ENCODE measurements around the gene CRTAC1.

DNA sequence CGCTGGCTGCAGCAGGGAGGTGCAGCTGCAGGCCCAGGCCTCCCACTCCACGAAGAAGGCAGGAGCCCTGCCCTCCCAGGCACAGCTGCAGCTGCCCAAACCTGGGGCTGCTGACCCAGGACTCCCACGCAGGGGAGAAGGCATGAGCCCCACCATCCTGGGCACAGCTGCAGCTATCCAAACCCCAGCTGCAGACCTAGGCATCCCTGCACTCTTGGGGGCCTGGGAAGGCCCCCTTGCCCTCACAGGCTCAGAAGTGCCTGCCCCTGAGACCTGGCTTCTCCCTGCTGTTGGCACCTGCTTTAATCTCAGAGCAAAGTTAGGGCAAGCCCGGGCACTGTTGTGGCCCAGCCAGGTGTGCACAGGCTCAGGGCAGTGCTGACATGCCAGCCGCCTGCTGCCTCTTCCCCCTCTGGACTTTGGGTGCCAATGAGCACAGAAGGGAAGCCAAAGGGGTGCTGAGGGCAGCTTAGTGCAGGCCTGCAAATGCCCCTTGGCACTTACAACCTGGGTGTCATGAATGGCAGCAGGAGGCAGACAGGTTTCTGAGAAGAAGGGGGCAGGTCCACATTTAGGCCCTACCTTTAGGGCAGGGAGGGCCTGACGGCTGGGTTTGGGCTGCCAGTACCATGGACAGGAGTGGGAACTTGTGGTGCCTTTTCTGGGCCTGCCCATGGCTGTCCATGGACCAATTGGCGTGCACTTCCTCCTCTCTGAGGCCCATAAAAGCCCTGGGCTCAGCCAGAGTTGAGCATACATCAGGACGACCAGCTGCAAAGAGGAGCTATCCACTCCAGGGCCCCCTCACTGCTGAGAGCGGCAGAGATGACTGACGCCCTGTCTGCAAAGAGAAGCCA, 31.1 kb downstream of the CRTAC1 start:
- TF ChIP-seq, protein P1, sequence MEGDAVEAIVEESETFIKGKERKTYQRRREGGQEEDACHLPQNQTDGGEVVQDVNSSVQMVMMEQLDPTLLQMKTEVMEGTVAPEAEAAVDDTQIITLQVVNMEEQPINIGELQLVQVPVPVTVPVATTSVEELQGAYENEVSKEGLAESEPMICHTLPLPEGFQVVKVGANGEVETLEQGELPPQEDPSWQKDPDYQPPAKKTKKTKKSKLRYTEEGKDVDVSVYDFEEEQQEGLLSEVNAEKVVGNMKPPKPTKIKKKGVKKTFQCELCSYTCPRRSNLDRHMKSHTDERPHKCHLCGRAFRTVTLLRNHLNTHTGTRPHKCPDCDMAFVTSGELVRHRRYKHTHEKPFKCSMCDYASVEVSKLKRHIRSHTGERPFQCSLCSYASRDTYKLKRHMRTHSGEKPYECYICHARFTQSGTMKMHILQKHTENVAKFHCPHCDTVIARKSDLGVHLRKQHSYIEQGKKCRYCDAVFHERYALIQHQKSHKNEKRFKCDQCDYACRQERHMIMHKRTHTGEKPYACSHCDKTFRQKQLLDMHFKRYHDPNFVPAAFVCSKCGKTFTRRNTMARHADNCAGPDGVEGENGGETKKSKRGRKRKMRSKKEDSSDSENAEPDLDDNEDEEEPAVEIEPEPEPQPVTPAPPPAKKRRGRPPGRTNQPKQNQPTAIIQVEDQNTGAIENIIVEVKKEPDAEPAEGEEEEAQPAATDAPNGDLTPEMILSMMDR (IDR thresholded peaks at IDR 0.05), result no peak
- TF ChIP-seq ZFX (IDR thresholded peaks at IDR 0.05; ENCODE audit: borderline replicate concordance), result no peak

Data from 22Rv1 (cell line).